MM.1S (cell line): ENCODE measurements around the gene ITGB1.

Source experiments
- CTCF ChIP-seq: fragments of 300-600 bp; sonication (generic); IDR thresholded peaks from 2 replicates; pipeline ENCODE4 v1.5.1; 2016; ENCODE audit warnings: antibody characterized with exemption, low read length, mixed read lengths
- EZH2 ChIP-seq: fragments of 300-600 bp; sonication (generic); optimal IDR thresholded peaks from 2 replicates; pipeline ENCODE3; 2017; ENCODE audit warnings: low read depth, mild to moderate bottlenecking, antibody characterized with exemption, low read length, mixed read lengths
- EZH2phosphoT487 ChIP-seq: fragments of 300-600 bp; sonication (generic); IDR thresholded peaks from 2 replicates; pipeline ENCODE4 v1.6.1; 2018; ENCODE audit warnings: antibody characterized with exemption, low read length

GRCh38 chr10:32882076-32882475 is 76.0 kb downstream of the ITGB1 start:
- TF ChIP-seq CTCF (no peak), EZH2 (no peak), EZH2phosphoT487 (no peak)
